AG04449 (cell line): ENCODE measurements around the gene FRMD1.

ENCODE experiments used
- CTCF ChIA-PET: fragments of 350-600 bp; formaldehyde crosslinking; extraction: SDS; loops from one replicate; lab custom pipeline; 2021; ENCODE audit warnings: antibody characterized with exemption; lab: Yijun Ruan, JAX
- POLR2A ChIA-PET: fragments of 400-600, 350-600 bp; formaldehyde crosslinking; extraction: SDS; loops from one replicate; lab custom pipeline; 2020; ENCODE audit warnings: antibody characterized with exemption, inconsistent platforms; lab: Yijun Ruan, JAX
- DNase-seq: peaks from one replicate; pipeline ENCODE4 v3.0.0-alpha.2; 2010; ENCODE audit warnings: low read depth, low spot score
- H3K4me3 ChIP-seq: 2 replicates; pipeline ENCODE4 v1.5.1; 2011; ENCODE audit warnings: low read depth, mild to moderate bottlenecking, control low read depth, low read length
- TF ChIP-seq, protein P1 (sequence below): IDR thresholded peaks from one replicate; pipeline ENCODE4 v1.5.1; 2011; ENCODE audit warnings: mild to moderate bottlenecking, moderate library complexity, low read length, control low read depth, inconsistent platforms; ENCODE audit not compliant: insufficient read depth; ENCODE audit errors: missing control alignments

FRMD1 gene

GRCh38 chr6:168031411-168031971, 47.5 kb downstream of the FRMD1 start:
- DNase-seq: no peak
- ChIA-PET POLR2A (no interaction called here), CTCF (no interaction called here)
- H3K4me3 ChIP-seq: no peak overlapping the region
- TF ChIP-seq, protein P1, sequence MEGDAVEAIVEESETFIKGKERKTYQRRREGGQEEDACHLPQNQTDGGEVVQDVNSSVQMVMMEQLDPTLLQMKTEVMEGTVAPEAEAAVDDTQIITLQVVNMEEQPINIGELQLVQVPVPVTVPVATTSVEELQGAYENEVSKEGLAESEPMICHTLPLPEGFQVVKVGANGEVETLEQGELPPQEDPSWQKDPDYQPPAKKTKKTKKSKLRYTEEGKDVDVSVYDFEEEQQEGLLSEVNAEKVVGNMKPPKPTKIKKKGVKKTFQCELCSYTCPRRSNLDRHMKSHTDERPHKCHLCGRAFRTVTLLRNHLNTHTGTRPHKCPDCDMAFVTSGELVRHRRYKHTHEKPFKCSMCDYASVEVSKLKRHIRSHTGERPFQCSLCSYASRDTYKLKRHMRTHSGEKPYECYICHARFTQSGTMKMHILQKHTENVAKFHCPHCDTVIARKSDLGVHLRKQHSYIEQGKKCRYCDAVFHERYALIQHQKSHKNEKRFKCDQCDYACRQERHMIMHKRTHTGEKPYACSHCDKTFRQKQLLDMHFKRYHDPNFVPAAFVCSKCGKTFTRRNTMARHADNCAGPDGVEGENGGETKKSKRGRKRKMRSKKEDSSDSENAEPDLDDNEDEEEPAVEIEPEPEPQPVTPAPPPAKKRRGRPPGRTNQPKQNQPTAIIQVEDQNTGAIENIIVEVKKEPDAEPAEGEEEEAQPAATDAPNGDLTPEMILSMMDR: no peak

- no peak overlapping the region for H3K4me3 ChIP-seq
- ChIA-PET CTCF (no interaction called here), POLR2A (no interaction called here)
- DNase-seq: no peak
- TF ChIP-seq, protein P1: no peak
Measured at GRCh38 chr6:168030908-168031307, 48.1 kb downstream of the FRMD1 start.

- no peak for DNase-seq
- ChIA-PET POLR2A (no interaction called here), CTCF (no interaction called here)
- TF ChIP-seq, protein P1: no peak
- H3K4me3 ChIP-seq: no peak overlapping the region
Measured at GRCh38 chr6:168030218-168030746, 48.7 kb downstream of the FRMD1 start.

GRCh38 chr6:168029459-168030217, 49.4 kb downstream of the FRMD1 start:
- TF ChIP-seq, protein P1: no peak
- POLR2A ChIA-PET: no interaction called here
- no peak overlapping the region for H3K4me3 ChIP-seq
- DNase-seq: no peak
- CTCF ChIA-PET: no interaction called here

GRCh38 chr6:168028181-168028580, 50.8 kb downstream of the FRMD1 start:
- DNase-seq: no peak
- ChIA-PET POLR2A (no interaction called here), CTCF (no interaction called here)
- TF ChIP-seq, protein P1: no peak
- no peak overlapping the region for H3K4me3 ChIP-seq

DNA sequence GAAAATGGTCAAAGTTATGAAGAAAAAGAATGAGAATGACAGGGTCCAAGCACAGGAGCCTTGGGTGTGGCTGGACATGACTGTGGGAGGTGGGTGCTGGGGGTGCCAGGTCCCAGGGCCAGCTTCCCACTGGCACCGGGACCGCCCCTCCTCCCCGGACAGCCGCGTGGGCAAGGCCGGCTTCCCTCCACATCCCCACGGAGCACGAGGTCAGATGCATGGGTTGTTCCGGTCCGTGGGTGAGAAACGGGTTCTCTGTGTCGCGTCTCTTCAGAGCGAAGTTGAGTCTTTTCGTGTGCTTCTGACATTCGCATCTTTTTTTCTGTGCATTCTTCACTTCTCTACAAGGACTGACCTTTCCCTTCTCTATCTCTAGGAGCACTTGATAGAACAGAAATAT, 51.5 kb downstream of the FRMD1 start:
- POLR2A ChIA-PET: no interaction called here
- H3K4me3 ChIP-seq: no peak overlapping the region
- CTCF ChIA-PET: no interaction called here
- no peak for DNase-seq
- TF ChIP-seq, protein P1: no peak
